Activated CD4-positive, CD25-positive, alpha-beta regulatory T cell treated with anti-CD3 and anti-CD28 coated beads, Interleukin-2, amount 50 U/mL, for 72 hours (primary cell): ENCODE results near the gene PDE4D.

Experiments
- DNase-seq: peaks from one replicate; pipeline ENCODE4 v3.0.0; 2021

PDE4D gene

DNA sequence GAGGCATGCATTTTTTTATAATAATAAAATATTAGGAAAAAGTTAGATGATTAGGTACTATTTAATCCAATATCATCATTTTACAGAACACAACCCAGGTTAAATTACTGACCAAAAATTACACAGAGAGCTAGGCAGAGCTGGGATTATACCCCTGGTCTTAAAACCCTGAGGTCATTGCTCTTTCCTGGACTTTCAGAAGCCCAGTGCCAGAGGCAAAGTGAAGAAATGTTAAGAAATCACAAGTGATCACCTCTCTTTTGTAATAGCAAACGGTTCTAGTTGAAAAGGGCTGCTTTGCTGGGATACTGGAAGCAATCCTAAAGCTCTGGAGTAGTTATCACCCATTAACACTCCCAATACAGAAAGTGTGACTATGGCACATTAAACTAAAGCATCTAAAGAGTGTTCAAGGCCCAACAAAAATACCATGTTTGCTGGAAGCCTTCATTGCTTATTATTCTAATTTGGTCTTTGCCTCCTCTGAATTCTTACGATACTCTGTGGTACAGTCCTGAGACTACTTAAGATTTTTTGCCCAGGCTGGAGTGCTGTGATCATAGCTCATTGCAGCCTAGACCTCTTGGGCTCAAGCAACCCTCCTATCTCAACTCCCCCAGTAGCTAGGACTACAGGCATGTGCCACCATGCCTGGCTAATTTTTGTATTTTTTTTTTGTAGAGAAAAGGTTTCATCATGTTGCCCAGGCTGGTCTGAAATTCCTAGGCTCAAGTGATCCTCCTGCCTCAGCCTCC is 734.7 kb downstream of the PDE4D start:
- no peak for DNase-seq

DNA sequence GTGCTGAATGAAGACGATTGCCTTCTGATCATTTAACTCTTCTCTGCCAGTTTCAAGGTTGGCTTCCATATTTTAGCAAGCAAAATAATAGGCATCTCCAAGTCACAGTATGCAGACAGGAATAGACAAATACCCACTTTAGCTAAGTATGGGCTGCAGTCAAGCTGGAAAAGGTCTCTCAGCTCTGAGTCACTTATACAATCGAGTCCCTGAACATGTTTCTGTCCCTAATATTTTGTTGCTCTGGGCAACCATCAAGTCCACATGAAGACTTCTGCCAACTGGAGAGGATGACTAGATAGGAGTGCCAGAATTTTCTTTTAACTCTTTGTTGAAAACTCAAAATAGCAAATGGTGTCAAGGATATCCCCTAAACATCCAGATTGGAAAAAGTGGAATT is 735.4 kb downstream of the PDE4D start:
- DNase-seq, result no peak

DNA sequence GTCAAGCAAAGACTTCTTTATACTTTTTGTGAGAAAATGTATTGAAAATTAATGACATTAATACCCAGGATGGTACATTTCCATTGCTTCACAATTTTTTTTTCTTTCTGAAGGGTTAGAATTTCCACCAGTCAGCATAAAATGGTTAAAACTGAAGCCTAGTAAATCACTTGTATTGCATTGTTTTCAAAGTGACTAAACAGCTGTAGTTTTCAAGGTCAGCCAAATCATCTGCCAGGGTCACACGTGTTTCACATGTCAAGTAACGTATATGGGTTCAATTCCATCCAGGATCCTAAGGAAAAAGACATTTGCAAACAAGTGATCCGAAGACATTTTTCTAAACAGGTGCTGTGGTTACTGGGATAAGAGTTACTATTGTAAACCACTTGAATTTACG is 736.5 kb downstream of the PDE4D start:
- no peak for DNase-seq

DNA sequence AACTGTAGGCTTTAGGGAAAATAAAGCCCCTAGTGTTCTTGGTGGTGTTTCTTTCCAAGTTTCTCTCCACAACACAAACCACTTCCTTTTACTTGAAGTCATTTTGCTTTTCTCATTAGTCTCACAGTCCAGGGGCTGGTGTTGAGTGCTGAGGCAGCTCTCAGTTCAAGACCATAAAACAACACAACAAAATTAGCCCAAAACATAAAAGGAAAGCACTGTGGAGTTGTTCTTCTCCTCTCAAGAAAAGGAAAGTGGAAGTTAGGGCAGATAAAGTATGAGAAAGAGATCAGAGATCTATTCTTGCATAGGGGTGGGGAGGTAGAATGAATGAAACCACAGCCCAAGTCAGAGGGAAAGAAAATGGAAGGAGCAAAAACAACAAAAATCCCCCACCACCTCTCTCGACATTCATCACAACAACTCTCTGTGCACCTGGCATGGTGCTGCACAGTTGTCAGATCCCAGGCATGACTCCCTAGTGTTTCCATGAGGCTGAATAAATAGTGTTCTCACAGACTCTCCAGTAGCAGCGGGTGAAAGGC is 740.8 kb downstream of the PDE4D start:
- DNase-seq, result no peak

DNA sequence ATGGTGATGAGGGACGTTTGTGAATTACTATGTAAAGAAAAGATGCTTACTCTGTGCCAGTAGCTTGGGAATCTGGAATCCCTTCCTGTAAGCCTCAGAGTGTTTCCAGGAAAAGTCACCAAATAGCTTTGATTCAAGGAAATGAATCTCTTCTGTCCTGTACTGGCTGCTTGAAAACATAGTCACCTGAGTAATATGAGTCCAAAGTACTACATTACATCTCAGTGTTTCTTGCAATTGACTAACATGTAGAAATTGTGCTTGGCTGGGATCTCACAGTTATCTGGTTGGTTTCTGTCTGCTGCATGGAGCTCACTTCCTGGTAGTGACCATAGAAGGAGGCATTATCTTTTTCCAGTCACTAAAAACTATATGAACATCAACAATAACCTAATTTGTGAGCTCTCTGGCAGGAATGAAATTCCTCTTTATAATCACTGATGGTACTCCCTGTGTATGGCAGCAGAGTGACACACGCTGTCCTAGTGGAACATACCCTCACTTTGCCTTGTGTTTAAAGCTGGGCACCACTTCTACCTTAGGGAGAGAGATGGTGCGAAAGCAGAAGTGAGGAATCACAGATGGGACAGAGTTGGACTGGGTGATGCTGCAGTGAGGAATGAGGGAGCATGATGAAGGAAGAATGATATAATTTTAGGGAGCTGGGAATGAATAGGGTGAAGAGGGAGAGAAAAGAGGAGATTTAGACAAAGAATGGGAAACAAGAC is 742.2 kb downstream of the PDE4D start:
- DNase-seq, result no peak

DNA sequence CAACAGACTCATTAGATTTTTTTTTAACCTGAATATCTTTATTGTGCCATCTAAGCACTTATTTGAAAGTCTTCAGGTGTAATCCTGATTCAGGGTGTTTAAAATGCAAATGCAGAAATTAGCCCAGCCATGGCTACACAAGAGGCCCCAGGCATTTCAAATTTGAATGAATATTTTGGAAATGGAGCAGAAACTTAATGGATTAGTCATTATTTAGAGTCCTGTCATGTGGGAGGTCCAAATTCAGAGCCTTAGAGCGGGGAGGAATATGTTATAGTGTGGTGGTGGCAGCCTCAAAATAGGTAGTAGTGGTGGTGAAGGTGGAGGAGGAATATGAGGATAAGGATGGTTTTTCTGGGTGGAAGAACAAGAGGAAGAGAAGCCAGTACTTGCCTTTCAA is 743.7 kb downstream of the PDE4D start:
- no peak for DNase-seq

DNA sequence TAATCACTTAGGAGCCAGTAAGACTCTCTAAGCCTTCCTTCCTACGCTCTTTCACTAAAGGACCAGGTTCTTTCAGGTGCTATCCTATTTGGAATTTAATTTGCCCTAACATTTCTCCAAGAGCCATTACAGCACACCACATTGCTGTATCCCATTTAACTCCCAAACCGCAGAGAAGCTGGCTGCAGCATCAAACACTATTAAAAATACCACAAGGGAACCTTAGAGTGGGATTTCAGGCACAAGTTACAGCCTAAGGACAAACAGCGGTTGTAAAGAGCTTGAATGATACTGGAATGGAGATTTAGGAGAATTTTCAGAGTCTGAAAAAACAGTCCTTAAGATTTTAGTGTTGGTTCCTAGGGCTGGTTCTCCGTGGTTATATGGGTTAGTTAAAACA is 744.3 kb downstream of the PDE4D start:
- no peak for DNase-seq

DNA sequence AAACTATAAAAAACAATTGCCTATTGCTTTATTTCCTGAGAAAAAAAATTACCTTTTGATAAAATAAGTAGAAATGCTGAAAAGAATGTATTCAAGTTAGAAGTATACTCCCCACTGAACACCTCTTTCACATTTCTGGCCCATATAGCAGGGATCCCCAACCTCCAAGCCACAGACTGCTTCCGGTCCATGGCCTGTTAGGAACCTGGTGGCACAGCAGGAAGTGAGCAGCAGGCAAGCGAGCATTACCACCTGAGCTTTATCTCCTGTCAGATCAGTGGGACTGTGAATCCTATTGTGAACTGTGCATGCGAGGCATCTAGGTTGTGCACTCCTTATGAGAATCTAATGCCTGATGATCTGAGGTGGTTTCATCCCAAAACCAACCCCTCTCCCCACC is 746.8 kb downstream of the PDE4D start:
- no peak for DNase-seq

DNA sequence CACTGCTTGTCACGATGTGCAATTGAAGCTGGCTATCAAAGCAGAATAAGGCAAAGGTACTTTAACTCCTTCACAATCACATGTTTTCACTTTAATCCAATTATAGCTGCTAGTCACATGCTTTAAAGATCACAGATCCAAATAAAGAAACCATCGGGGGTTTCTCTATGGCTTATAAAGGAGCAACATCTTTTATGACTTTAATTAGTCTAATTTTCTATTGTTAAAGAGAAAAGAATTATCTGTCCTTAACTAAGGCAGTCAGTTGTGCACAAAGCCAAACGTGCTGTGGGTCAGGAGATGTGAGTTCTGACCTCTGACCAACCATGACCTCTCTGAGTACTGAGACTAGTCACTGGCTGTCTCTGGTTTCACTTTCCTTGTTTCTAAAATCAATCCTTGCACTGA is 749.6 kb downstream of the PDE4D start:
- no peak for DNase-seq

DNA sequence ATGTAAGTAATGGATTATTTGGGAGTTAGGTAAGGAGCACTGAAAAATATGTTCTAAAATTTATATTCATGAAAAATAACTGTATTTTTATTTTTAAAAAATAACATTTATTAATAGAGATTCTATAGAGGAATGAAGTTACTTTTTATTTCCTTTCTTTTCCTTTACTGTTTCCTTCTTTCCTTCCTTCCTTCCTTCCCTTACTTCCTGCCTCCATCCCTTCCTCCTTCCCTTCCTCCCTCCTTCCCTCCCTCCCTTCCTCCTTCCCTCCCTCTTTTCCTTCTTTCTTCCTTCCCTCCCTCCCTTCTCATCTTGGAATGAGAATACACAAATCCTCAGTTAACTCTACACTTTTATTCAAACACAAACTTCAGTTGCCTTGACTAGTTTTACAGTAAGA is 750.6 kb downstream of the PDE4D start:
- no peak for DNase-seq

DNA sequence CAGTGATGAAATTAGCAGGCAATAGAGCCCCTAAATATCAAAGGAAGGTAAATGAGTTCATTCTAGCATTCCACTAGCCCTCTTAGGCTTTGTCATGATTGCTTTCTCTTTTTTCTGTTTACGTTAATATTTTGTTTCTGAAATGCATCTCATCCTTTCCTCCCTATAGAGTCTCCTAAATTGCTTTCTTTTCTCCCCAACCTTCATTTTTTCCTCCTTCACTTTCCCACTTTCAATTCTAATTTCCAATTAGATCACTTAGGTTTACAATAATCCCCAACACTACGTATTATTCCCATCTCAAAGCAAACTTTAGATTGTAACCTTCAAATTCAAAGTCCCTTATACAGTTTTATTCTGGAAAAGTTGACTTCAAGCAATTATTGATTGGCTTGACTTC is 751.4 kb downstream of the PDE4D start:
- DNase-seq, result no peak

DNA sequence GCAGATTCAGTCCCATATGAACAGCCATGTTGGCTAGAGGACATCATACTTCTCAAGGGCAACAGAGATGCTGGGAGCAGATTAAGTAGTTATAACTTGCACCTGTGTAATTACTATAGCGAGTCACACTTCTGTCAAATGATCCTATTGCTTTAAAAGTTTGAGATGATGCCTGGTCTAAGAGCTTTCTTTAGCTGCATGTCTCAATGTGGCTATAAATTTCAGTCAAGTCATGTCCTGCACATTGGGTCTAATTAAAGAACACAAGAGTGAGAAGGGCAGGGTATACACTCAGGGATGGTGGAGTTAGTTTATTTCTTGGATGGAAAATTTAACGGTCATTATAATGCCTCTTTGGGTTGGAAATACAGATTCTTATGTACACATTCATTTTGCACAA is 753.4 kb downstream of the PDE4D start:
- no peak for DNase-seq

DNA sequence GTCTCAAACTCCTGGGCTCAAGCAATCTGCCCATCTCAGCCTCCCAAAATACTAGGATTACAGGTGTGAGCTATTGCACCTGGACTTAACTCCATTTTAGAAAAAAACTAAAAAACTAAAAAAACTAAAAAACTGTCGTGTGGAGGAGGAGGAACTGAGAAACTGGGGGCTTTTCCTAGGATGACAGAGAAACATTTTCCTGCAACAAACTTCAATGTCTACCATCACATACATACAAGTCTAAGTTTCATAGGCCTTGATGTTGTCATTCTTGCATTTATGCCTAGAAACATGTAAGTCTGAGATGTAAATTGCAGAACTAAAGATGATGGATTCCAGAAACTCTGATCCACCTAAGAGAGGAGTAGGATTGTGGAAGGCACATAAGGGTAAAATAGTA is 753.8 kb downstream of the PDE4D start:
- no peak for DNase-seq

DNA sequence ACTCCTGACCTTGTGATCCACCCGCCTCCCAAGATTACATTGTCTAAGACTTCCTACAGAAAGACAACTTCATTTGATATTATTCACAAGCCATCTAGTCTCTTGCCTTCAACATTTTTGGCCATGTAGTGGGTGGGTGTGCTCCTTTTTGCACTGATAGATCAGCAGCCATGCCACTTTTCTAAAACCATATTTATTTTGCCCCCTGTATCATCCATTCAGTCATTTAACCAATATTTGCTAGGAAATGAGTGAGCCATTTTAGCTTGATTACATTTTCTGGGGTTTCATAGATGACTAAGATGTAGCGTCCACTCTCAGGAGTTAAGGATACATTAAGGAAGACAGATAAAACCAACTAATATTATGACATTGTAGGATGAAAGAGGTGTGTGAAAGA is 755.0 kb downstream of the PDE4D start:
- no peak for DNase-seq

DNA sequence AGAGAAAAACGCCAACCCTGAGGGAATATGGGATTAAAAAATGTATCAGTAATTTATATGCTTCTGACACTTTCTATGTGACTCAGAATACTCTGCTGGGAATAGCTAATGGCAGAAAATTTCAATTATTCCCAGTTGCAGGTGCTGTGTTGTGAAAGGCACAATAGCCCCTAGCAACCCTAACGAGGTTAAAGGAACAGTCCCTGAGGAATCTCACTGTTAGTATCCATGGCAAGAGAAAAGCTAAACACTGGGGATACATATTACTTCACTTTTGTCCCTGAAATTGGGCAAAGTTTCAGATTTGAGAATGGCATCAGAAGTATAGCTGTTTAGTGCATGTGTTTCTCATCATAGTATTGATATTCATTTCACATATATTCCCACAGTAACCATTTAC is 755.7 kb downstream of the PDE4D start:
- DNase-seq, result no peak

DNA sequence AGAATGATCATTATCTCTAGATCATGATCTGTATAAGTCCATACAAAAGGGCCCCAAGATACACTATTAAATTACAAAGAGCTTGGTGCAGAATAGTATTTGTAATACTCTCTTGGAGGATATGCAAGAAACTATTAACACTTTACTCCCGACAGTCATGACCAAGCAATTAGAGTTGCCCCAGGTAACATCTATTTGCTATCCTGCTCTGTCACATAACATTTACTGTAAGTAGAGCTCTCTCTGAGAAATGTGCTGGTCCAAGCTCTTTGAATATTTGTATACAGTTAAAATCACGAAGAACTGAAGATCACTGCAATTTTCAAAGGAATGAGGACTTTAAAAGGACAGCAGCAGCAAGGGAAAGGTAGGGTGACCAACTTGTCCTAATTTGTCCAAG is 757.0 kb downstream of the PDE4D start:
- no peak for DNase-seq

DNA sequence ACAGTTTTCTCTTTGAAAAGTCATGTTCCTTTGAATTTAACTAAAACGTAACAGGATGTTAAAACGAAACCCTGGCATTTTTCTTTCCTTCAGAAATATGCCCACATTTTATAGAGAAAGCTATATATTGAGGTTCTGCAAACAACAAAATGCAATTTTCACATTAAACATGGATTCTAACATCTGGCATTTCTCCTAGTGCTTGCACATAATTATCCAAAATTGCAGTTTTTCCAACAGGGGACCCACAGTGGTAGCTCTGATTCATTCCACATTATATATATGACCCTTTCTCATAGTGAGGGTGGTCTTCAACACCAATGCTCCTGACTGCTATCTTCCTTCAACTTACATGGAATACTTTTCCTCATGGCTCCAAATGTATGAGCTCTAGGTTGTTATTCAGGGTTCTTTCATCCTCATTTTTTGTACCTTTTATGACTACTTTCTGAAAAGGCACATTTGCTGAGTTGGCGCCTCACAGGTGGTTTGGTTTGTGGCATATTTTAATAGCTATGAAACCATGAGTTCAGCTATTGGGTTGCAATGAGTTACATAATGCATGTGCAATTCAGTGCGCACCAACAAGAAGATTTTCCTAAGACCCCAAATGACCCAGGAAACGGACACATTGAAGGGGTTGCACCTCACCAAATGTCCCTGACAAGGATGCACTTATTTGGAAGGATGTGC is 758.9 kb downstream of the PDE4D start:
- DNase-seq, result no peak

DNA sequence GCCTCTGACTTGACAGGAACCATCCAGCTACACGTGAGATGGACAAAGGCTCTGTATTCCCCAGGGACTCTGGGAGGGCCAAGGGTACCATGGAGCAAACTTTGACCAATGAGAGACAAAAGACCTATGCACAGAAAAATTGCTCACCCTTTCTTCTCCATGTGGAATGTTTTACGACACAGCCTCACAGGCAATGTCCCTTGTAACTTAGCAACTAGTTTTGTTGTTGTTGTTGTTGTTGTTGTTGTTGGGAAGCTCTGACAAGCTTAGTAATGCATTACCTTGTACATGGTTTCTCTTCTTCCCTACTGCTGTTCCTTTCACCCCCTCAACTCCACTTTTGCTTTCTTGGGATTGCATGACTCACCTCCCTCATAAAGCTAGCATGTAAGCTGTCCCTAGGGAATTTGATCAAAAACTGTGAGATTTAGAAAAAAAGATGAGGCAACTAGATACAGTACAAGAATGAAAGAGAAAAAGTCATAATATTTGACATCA is 759.7 kb downstream of the PDE4D start:
- DNase-seq, result no peak

DNA sequence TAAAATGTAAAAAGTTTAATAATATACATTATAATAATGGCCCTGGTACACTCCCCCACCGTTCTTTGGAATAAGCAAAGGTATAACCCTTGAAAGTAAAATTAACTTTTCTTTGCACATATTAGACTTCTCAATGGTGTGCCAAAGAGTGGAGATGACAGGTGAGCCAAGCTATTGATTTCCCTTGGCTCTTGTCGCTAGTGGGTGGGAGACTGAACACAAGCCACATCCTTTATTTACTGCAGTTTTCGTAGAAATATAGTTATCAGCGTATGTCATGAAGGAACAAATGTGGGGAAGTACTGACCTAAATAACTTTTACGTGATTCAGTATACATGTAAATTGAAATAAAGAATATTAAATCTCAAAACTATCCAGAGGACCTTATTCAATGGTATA is 761.4 kb downstream of the PDE4D start:
- no peak for DNase-seq

DNA sequence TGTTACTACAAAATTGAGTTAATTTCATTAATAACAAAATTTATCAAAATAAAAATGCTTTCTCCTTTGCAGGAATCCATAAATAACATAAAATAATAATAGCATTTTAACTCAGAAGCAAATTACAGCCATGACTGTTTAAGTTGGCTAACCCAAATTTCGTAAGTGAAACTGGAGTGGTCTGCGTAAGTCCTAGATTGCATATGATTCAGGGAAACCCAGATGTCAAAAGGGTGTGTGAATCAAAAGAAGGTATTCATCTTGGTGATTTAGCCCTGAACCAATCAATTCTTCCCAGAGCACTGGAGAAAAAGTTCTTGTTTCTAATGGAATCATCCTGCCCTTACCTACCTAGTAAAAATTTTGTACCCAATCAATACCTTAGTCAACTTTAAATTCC is 763.1 kb downstream of the PDE4D start:
- DNase-seq, result no peak

DNA sequence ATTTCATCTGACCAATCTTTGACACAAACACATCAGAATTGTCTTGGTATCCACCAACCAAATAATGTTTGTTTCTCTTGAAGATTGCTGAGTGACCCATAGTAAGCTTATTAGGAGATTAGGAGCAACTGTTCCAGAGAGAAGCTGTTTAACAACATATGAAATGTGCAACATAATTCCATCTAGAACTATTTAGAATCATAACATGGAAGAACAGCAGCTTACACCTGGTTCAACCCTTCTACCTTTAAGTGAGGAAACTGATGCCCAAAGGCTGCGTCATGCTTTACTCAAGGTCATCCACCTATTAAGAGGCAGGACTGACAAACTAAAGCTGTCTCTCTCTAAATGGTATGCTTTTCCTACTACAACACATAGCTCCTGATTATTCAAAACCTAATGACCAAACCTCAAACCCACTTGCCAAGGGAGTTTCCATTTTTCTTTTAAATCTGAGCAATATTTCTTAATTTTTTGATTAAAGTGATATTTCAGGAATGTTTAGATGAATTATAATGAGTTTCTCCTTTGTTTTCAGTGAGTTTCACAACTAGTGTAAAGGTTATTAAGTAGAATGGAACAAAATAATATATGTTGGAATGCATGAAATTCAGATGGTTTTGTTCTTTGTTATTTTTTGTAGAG is 764.8 kb downstream of the PDE4D start:
- DNase-seq, result no peak

DNA sequence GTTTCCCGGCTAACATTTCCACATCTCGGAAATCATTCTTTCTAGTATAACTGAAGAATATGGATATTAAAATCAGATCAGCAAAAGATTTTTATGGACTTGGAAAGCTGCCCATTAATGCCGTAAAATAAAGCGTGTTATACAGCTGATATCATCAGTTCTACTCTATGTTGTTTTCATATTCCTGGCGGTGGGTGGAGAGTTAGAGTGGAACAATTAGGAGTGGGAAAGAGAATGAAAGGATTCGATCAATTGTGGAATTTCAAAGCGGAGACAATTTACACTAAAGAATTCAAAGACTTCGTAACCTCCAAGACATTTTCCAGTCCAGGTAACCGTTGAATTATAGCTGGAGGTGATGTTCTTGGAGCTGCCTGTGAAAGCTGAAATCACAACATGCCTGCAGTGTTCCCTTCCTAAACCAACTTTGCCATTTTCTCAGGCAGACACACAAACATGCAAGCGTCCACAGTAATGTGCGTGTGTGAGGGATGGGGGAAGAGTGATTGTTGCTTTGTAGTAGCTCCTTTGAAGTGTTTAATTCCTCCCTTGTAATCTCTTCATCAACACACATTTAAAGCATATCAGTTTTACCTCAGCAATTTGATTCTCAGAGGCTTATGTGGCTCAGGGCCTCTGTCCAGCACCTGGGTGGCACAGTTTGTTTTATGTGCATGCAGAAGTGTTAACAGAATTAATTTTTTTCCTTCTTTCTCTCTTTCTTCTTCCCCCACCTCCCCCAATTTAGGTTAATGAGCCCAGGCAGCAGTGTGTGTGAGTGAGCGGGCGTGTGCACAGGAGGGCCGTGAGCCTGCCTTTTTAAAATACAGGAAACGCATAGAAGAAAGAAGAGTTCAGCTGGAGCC is 766.6 kb downstream of the PDE4D start:
- DNase-seq, result no peak
